HG02943 (cell line): Measurements from ENCODE around the gene IQCH.

Source experiments
- ATAC-seq: cut with Tn5 transposase; IDR thresholded peaks from one replicate; pipeline ENCODE4 v1.9.1; 2021; ENCODE audit warnings: mild to moderate bottlenecking, low read depth, moderate library complexity; ENCODE audit not compliant: unreplicated experiment

The IQCH gene

DNA sequence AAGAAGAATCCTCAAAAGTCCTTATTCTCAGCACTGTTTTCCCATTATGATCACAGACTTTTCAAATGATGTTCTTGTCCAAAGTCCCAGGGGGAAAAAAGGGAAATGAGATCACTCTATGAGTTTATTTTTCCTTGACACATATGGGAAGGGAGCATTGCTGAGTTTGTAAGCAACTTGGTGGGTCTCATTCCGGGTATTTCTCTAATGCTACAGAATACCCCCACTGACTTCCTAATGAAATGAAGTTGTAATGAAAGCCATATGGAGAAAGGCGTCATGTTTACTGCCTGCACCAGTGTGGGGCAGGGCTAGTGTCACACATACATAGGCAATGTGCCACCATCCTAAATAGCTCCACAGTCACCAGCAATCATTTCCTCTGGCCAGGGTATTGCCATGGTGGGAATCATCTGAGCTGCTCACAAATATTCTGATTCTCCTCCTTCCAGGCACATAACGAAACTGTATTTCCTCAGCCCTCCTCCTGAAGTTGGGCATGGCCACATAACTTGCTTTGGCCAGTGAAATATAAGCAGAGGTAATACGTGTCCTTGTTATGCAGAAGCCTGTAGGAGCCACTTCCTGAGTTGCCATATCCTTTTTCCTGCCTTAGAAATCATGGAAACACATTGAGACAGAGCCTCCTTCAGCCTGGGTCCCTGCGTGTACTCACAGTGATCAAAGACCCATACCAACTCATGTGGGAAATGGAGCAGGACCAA is 225.4 kb downstream of the IQCH start:
- ATAC-seq, result no peak

GRCh38 chr15:67480741-67481140 is 226.2 kb downstream of the IQCH start:
- no peak for ATAC-seq

DNA sequence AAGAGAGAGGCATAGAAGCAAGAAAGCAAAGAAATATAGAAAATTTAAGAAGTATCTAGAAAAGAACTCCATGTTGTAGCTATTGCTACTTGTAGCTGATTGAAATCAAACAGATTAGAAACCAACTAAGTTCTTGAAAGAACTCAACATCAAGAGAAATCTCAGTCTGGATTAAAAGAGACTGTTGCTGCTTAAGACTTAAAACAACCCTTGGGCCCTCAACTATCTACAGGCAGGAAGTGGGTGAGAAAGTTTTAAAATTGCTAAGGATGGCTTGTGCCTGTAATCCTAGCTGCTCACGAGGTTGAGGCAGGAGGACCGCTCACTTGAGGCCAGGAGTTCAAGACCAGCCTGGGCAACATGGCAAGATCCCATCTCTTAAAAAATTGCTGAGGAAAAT is 227.1 kb downstream of the IQCH start:
- ATAC-seq, result no peak

- ATAC-seq, result no peak
Measured at GRCh38 chr15:67495585-67495984, 241.0 kb downstream of the IQCH start.

- no peak for ATAC-seq
Measured at GRCh38 chr15:67501177-67501835, 246.7 kb downstream of the IQCH start.

DNA sequence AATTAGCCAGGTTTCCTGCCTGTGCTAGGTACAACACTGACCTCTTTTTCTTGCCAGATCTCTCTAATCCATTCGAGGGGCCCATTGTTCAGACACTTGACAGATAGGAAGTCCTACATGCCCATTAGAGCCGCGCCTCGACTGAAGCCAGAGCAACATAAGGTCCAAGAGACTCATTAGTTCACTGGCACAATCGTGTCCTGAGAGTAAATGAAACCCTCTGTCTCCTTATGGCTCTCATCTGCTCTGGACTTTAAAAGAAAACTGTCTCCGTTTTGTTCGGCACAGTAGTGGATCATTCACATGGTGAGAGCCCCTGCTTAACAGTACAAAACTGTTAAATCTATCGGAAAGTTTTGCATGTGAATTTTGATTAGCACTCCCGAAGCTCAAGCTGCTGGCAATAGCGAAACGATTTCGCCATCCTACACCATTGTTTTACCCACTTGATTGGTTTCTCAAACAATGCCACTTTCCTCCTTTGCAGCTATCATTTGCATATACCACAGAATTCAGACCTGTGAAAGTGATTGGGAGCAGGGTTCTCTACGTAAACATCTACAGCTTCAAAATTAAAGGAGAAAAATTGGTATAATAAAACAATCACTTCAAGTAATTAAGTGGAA is 247.4 kb downstream of the IQCH start:
- no peak for ATAC-seq

GRCh38 chr15:67504056-67504455 is 249.5 kb downstream of the IQCH start:
- no peak for ATAC-seq

GRCh38 chr15:67504796-67505195 is 250.2 kb downstream of the IQCH start:
- no peak for ATAC-seq

- ATAC-seq, result no peak
Measured at GRCh38 chr15:67505675-67506572, 251.3 kb downstream of the IQCH start.

DNA sequence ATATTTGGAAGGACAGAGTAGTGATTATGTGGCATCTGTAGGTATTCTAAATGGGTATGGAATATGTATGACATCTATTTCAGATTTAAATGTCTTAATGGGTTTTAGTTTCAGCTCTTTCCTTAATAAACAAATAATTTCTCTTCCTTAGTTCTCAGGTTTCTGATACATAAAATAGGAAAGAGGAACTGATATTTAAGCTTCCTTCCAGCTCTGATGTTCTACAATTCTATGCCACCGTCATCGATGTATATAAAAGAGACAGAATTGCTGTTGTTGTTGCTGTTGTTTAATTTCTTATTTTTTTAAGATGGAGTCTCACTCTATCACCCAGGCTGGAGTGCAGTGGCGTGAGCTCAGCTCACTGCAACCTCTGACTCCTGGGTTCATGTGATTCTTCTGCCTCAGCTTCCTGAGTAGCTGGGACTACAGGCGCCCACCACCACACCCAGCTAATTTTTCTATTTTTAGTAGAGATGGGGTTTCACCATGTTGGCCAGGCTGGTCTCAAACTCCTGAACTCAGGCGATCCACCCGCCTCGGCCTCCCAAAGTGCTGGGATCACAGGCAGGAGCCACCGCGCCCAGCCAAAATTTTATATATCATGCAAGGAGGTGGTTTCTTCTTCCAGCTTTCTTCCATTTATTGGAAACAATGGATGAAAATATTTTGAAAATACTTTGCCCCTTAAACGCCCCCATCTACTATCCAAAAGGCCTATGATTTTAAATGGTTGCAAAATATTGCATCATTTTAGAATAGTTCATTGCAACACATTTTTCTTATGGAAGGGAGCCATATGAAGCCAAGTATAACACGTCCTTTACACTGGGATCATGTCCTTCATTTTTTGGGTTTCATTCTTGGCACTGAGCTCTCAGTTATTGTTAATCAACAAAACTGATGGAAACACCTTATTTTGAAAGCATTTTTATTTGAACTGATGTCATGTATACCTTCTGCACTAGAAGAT is 252.5 kb downstream of the IQCH start:
- ATAC-seq, result no peak

- ATAC-seq, result no peak
Measured at GRCh38 chr15:67508407-67508806, 253.8 kb downstream of the IQCH start.

DNA sequence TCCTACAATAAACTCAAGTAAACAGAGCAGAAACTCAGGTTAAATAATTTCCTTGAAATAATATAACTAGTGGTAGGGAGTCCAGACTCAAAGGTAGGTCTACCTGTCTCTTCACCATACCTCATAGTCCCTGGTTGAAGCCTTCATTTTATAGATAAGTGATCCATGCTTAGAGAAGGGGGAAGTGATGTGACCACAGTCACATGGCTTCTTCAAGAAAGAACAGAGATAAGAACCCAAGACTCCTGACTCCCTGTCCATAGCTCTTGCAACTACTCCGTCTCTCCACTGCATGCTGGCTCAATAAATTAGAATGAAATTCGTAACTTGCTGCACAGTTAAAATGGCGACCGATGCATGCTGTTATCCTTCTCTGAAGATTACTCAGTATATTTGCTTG is 255.3 kb downstream of the IQCH start:
- ATAC-seq, result no peak

DNA sequence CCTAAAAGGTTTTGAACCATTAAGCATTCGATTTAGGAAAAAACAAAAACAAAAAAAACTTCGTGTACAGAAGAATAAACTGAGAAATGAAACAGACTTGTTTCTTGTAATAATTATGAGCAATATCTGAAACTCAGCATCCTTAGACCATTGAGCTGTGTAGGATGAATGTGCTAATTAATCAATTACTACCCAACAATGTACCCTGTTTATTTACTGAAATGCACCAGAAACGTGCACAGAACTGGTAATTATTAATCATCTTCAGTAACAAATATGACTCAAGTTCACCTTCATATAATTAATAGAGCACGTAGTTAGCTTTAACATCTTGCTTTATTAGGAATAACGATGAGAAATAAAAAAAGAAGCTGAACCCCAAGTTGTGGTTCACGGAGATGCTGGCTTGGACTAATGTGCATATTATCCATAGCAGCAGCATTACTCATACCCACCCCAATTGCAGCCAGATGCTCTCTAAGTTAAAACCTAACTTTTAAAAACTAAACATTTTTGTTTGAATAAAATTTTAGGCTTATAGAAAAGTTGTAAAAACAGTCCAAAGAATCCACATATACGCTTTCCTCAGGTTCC is 256.1 kb downstream of the IQCH start:
- ATAC-seq, result no peak

DNA sequence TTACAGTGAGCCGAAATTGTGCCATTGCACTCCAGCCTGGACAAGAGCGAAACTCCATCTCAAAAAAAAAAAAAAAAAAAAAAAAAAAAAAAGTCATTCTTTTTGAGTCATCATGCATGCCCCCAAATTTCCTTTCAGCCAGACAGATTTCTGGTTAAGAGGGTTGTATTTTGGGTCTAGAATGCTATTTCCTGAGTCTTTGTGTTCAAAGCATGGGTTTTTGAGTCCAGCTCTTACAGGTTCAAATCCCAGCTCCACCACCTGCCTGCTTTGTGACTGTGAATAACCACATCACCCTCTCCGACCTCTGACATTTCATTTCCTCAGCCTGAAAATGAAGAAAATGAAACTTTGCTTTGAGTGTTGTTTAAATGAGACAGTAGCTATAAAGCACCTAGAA is 257.0 kb downstream of the IQCH start:
- ATAC-seq, result no peak

GRCh38 chr15:67512140-67512539 is 257.6 kb downstream of the IQCH start:
- ATAC-seq, result no peak

DNA sequence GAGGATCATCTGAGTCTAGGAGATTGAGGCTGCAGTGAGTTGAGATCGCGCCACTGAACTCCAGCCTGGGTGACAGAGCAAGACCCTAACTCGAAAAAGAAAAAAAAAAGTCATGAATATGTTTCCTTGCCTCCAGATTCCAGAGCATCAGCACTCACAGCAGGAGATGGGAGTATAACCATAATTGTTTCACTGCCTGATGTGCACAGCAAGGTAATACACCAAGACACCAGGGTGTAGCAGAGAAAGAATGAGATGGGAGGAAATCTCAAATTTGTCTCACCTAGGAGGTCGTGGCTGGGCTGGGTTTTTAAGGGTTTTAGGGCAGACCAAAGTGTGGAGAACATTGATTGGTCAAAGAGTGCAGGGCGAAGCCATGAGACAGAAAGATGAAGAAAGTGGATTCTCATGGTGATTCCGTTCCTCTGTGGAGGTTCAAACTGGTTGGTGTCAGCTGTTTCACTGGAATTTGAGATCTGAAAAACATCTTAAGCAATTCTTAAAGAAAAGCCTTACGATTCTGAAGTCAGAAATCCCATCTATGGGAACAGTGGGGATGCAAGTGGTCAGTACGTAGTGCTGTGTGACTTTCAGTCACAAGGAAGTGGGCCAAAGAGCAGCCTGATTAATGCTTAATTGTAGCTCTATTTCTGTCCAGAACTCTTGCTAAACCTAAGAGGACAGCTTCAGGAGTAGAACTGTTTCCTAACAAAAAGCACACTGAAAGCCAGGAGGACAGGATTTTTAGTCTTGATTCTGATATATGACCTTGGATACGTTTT is 258.5 kb downstream of the IQCH start:
- no peak for ATAC-seq

- ATAC-seq, result no peak
Measured at GRCh38 chr15:67515090-67515489, 260.5 kb downstream of the IQCH start.

DNA sequence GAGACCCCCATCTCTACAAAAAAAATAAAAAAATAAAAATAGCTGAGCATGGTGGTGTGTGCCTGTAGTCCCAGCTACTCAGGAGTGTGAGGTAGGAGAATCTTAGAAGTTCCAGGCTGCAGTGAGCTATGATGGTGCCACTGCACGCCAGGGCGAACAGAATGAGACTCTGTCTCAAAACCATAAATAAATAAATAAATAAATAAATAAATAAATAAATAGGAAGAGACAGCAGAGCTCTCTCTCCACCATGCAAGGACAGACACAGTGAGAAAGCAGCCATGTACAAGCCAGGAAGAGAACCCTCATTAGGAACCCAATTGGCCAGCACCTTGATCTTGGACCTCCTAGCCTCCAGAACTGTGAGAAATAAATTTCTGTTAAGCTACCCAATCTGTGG is 261.0 kb downstream of the IQCH start:
- no peak for ATAC-seq
